ENCODE measurements around the gene CLTB.

The CLTB gene

DNA sequence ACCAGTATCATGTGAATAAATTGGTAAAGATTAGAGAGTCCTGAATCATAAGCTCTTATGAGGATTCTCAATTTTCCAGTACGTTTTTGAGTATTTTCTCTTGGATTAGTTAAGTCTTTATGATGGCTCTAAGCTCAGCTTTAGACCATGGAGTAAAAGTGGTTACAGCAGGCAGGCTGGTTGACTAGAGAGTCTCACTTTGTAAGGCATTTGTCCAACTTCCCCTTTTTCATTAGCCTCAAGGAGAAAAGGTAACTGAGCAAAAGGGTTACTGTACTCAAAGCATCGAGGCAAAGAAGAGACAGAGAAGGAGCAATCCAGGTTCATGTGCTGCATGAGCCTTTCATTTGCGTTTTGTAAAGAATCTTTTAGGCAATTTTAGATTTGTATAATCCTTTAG lies 36.5 kb downstream of the CLTB start:
- DNase-seq = no peak

DNA sequence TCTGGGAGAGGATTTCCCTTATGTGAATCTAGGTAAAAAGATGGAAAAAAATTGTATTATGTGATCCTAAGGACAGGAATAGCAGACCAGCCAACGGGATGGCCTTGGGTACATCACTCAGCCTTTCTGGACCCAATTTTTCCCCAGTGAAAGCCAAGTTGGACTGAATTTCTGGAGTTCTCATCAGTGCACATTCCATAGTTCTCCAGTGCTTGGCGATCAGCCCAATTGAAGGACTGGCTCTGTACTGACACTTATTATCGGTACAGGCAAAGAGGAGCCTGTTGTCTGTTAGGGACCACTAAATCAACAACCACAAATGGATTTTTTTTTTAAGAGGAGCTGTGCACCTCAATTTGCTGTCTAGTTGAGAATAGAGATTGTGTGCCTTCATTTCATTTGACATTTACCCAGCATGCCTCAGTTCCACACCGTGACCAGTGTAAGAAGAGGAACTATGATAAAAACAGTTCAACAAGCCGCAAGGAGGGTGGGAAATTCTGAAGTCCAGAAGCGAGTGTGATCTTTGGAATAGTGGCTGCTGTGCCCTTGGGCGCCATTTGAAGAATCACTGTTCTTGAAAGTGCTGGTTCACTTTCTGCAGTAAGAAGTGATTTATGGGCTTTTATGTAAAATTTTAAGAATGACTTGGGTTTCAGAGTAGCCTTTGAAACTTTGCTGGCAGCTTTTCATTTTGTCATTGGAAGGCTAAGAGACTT lies 43.1 kb downstream of the CLTB start:
- no peak for DNase-seq

DNA sequence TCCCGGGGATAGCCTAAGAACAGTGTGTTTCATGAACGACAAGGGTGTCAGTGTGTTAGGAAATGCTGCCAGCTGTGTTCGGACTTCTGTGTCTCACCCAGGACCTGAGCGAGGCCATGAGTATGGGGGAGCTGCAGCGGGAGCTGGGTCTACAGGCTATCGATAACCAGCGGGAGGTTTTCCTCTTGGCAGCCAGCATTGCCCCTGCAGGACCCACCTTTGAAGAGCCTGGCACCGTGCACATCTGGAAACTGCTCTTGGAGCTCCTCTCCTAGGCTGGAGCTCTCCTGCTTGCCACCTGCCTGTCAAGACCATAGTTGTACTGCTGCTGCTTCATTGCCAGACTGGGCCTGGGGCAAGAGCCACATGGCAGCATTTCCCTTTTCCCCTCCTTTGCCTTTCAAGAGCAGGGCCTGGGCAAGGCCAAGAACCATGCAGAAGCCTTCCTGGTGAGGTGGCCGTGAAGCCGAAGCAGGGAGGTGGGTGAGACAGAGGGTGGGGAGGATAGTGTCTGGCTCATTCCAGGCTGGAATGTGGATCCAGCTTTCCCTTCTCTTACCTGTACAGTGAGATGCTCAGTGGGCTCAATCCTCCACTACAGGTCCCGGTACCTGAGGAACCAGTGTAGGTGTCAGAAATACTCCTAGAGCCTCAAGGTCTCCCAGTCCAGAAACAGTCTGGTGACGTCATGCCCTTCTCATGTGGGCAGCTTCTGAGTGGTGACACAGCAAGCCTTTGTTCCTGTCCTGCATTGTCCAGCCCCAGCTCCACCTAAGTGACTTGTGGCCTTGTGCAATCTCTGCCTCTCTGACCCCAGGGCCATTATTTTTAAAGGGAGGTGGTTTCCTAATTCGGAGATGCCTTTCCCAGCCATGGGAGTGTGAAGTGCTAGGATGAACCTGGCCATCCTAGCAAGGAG lies 44.5 kb downstream of the CLTB start:
- no peak for DNase-seq

DNA sequence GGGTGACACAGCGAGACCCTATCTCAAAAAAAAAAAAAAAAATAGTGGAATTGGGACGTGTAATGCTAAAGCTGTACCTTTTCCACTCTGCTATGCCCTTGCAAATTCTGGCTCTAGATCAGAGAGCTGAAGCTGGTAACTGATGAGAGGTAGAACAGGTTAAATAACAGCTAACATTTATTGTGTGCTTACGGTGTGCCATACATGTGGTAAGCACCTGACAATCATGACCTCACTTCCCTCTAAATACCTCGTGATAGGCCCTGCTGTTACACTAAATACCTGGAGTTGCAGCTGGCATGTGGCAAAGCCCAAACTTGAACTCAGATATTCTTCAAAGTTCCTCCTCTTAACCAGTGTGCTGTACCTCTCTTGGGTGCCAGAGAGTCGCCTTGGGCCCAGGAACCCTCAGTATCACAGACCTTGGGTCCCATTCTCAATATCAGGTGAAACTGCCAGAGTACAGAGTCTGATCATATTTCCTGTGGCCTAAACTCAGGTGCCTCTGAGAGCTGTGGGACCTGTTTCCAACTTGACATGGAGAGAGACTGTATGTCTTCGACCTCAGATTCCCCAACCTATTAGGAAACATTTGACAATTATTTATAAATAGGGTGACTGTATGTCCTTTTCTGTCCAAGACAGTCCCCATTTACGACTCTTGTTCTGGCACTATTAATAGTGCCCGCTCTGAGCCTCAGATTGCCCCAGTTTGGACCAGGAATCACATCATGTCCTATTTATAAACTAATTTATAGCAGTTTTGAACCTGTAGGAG lies 46.2 kb downstream of the CLTB start:
- no peak for DNase-seq

DNA sequence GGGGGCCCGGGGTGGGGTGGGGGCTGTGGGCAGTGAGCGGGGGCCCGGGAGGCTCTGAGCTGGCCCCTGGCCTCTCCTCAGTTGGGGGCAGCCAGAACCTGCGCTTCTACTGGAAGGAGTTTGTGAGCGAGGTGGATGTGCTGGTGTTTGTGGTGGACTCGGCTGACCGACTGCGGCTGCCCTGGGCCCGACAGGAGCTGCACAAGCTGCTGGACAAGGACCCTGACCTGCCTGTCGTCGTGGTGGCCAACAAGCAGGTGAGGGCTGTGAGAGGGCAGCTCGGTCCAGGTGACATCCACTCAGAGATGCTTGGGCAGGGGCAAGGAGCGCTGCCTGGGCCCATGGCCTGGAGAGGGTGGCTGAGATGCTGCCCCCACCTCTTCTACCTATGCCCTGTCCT lies 47.6 kb downstream of the CLTB start:
- no peak for DNase-seq

DNA sequence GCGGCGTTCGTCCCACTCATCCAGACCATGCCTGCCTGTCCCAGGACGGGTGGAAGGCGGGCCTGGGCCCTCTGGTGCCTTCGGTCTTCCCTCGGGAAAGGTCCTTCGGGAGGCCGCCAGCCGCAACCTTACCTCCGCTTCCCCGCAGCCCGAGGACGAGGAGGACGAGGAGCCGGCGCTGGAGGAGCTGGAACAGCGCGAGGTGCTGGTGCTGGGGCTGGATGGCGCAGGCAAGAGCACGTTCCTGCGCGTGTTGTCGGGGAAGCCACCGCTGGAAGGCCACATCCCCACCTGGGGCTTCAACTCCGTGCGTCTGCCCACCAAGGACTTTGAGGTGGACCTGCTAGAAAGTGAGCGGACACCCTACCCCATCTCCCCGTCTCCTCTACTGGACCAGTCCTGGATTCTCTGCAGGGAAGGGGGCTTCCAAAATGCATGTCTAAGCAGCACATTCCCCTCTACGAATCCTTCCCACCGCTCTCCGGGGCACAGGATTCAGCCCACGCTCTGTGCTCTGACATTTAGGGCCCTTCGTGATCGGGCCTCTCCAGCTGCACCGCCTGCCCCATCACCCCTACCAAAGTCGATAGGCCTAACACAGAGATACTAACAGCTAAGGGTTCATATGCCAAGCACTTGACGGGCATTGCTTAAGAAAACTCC lies 50.0 kb downstream of the CLTB start:
- no peak for DNase-seq

DNA sequence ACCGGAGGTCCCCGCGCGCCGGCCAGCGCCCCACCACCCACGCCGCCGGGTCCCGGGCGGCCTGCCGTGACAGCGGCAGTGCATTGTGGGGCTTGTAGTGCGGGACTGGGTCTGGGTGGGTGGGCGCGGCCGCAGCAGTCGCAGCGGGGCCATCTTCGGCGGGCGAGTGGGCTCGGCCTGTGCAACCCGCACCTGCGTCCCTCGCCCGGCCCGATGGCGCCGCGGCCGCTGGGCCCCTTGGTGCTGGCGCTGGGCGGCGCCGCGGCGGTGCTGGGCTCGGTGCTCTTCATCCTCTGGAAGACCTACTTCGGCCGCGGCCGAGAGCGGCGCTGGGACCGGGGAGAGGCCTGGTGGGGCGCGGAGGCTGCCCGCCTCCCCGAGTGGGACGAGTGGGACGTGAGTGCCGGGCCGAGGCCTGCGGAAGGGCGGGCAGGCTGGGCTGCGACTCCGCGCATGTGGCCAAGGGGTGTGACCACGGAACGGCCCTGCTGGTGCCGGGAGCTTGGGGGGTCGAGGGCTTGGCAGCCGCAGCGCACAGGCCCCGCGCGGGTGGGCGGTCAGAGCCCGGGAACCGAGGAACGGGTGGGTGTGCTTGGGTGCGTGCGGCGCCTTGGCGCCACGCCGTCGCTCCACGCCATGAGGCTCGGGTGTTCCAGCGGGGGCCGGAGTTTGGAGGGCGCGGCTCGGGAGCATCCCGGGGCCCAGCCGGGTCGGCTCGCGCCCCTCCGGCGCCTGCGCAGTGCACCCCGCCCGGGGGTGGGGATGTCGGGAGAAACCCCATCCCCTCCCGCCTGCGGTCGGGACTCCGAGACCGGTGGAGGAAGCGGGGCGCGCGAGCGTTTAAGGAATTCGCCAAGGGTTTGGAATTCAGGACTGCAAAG lies 50.7 kb downstream of the CLTB start, which contains the start of gene ARL10:
TSS of gene ARL10 (plus strand) at position 137 of the 881 bp plus-strand sequence. CDS start at position 214, 77 bp downstream.
- peak; percentile 46 to 57 for DNase-seq

DNA sequence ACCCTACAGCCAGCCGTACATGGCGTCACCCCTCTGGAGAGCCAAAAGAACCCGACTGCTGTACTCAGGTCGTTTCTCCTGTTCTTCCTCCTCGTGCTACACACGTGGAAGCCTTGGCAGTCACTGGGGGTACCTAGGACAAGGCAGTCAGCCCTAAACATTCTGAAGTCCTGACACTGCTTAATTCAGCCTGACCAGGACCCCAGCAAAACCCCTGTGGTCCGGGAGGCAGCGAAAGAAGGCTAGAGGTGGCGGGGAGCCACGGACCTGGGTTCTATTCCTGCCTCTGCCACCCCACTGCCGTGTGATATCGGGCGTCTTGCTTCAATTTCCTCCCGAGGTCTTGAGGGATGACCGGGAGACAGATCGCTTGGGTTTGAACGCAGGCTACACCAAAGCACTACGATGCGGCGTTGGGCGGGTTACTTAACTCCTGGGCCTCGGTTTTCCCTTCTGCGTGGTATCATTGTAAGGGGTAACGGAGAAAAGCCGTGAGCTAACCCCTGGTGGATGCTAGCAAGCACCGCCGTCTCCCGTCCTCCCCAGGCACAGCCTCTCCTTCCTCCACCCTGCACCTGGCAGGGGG lies 51.5 kb downstream of the CLTB start:
- no peak for DNase-seq

DNA sequence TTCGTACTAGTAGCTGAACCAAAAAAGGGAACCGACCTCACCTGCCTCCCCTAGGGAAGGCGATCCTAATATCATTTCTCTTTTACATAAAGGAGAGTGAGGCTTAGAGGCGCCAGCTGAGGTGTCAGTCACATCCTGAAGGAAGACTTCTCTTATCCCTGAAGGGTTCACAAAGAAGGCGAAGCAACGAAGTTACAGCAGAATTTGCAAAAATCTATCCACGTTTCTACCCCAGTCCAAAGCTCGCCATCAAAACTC lies 54.2 kb downstream of the CLTB start:
- DNase-seq = no peak

DNA sequence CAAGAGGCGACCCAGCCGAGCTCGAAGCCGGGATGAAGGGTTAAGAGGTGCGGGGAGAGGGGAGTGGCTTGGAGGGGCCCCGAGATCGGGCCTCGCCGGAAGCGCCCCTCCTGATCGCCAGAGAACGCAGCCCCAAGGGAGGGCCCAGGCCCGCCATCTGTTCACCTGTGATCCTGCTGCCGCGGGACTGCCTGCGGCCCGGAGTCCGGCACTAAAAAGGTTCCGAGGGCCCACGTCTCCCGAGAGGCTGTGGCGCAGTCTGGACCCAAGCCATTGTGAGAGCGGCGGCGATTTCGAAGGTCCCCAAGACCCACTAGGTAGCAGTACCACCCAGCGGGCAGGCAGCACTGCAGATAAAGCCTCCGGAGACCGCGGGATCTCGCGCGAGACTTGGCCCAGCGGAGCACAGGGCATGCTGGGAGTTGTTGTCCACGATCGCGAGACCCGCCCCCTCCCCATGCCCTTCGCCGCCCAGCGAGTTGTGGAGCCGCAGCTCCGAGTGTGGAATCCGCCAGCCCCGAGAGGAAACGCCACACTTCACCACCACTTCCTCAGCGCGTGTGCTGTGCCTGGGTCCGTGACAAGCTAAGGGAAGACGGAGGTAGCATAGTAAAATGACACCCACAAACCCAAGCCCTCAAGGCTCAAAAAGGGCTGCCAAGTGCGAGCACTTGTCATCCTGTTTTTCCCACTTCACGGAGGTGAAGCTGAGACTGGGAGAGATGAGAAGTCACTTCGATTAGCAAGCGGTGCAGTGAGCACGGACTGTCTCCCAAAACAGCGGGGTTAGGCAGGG lies 54.7 kb downstream of the CLTB start, which contains the start of gene KIAA1191:
TSS of gene KIAA1191 (minus strand) at position 328 of the 796 bp plus-strand sequence. CDS start 2,256 bp downstream, outside the sequence.
- peak; percentile 85 to 87 for DNase-seq

DNA sequence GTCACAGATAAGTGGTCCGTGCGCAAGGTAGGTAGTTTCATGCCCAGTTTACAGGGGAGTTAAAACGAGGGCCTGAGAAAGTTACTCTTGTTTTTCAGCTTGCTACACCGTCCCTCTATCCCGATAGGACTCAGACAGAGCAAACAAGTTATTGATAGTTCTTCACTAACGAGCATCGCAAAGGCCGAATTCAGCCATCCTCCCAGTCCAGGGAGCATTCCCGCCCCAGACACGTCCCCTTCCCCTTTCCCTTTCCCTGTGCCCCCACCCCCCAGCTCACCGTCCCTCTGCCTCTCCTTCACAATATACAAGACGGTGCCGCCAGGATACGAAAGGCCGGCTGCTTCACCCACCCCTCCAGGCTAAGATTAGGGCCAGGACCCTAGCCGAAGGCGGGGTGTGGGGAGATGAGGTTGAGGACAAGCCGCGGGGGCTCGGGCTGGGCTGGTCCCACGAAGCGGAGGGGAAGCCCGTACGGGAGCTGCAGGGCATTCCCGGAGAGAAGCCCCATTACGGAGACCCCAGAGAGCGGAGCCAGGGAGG lies 55.4 kb downstream of the CLTB start:
- DNase-seq = no peak

DNA sequence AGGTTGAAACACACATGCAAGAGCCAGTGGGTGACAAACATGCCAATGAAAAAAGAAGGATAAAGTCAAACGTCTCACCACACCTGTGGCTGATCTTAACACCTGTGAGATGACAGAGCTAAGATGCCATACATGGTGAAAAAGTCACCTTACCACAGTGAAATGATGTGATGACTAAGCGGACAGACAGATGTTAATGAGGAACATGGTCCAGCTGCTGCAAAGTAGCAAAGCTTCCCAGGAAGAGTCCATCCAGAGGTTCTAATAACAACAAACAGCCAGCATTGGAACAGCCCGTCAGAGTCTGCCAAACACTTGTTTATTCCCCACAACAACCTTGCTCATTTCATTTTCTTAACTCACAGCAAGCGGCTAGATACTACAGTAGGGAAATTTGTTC lies 56.7 kb downstream of the CLTB start:
- DNase-seq = no peak

DNA sequence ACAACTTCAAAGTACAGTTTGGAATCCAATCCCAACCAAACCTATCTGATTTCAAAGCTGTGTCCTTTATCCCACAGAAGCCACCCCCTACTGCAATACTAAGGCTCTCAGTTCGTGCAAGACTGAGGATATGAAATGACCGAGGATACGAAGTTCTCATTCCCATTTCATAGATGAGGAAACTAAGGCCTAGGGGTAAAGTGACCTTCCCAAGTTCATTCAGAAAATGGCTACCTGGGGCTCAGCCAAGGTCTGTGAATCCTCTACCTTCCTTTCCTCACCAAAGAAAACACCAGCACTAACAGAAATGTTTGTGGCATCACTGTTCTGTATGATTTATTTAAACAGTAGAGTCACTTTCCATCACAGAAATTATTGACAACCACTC lies 60.2 kb downstream of the CLTB start:
- DNase-seq = no peak

DNA sequence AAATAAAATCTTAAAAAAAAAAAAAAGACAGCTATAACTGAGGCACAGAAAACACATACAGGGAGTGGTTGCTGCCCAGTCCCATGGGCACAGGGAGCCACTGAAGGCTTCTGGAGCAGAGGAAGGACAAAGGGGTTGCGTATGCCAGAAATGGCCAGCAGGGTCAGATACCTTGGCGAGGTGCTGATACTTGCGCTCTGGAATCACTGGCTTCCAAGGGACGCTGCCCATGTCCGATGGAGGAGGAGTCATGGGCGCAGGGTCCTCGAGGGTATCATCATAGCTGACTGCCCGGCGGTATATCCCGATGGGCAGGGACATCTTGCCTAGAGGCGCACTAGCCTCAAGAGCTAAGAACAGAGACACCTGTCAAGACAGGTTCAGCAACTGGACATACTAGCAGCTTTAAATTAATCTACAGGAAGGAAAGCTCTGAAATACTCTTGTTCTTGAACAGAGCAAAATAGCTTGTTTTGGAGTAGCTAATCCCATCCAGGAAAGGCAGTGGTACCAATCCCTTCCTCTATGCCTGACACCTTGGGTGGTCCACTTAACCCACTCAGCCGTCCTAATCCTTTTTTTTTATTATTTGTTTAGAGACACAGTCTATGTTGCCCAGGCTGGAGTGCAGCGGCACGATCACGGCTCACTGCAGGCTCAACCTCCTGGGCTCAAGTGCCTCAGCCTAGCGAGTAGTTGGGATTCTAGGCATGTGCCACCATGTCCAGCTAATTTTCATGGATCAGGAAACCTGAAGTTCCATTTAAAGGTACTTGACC lies 60.8 kb downstream of the CLTB start:
- DNase-seq = no peak

DNA sequence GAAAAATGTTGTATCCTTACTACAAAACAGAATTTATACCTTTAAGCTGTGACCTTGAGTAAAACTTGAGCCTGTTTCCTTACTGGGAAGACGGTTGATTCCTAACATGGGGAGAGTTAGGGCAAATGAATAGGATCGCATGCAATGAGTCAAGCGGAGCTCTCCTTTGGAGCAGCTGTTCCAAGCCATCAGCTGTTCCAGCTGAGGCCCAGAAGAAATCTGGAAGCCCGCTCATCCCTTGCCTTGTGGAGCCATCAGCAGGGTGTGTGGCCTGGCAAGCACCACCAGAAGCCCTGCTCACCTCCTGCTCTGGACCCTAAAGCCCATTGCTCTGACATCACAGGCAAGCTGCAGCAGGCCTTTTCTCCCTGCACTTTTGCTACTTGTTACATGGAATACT lies 62.8 kb downstream of the CLTB start:
- DNase-seq = no peak

DNA sequence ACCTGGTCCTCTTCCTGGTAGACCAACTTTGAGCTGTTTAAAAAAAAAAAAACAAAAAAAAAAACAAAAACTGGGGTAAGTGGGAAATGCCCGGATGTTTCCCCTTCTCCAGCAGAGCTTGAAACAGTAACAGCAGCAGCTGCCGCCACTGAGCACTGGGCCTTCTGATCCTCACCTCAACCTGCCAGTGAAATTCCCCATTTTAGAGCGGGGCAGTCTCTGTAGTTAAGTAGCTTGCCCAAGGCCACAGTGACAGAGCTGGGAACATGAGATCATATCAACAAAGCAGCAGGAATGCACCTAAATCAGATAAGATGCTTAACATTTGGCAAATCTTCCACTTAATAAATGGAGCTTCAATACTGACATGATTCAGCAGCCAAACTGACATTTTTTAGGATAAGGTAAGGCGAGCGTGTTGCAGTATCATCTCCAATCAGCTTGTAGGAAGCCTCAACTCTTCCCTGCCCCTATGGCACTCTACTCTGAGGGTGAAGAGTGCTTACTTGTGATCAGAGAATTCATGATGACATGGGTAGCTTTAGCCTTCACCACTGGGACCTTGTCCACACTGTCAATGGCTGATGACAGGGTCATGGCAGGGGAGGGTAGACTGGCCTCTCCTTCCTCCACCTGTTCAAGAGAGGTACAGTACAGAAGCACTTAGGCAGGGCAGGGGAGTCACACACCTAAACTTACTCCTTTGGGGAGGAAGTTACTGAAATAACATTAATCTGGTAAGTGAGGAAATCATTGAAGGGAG lies 64.0 kb downstream of the CLTB start:
- DNase-seq = no peak

DNA sequence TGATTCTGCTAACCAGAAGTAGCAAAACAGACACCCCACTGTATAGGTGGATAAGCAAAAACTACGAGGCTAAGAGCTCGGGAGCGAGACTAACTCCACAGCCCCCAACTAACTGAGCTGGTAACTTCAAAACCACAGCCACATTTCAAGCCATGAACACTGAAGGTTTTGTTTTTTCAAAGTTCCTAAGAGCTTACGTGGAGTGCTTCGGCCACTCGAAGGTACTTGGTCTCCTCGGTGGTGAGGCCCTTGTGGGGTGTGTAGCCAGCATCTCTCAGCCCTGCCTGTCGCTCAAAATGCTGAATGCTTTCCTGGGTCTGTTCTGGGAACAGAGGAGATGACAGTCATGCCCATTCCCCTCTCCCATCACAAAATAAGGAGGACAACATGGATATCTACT lies 65.9 kb downstream of the CLTB start:
- DNase-seq = no peak

DNA sequence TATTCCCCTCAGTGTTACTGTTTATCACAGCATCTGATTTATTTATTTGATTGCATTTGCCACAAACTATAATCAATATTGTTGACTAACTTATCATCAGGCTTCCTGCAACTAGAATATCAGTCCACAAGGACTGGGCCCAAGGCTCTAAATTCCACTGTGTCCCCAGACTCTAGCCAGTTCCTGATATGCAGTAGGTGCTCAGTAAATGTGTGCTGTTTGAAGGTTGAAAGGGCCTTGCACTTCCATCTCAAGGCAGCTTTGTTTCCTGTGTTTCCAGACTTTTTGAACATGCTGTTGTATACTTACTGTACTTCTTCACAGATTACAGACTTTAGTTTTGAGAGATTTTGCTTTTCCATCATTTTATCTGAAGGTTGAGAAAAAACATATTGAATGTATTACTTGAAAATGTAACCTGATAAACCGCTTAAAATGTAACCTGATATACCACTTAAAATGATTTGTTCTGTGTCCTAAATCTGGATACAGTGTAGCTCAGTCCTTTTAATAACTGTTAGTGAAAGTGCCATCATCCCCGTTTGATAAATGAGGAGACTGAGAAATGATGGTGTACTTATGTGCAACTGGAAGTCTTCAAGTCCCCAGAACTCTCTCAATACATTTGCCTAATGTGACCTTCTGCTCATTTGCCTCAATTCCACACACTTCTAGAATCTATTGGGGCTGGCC lies 73.4 kb downstream of the CLTB start:
- DNase-seq = no peak
